ENCODE data around the gene FANCL.
"Not testable (repeated sequence)": the region's sequence is repeated elsewhere in the genome, so short reads cannot be mapped to it uniquely, and the experiment has no call there.

The FANCL gene

DNA sequence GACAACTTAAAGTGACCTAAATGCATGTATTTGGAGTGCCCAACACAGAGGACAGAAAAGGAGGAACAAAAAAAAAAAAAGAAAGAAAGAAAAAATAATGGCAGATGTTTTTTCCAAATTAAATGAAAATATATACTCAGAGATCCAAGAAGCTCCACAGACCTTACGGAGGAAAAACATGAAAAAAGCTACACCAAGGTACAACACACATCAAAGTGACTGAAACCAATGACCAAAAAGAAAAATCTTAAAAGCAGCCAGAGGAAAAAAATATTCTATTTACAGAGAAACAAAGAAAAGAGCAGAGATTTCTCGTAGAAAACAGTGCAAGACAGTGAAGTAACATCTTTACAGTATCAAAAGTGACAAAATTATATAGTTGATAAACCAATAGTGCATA, 5.1 kb downstream of the FANCL start:
- in situ Hi-C loops (cut with HindIII; ENCODE audit: low pct_unique_long_range_greater_than_20kb, low sequenced_read_pairs) = no loop called here
- no peak for DNase-seq (ENCODE audit: low read depth in 1 of 2, low spot score in 1 of 2)
- TF ChIP-seq JUND (IDR thresholded peaks at IDR 0.05; ENCODE audit: low read depth) = no peak

DNA sequence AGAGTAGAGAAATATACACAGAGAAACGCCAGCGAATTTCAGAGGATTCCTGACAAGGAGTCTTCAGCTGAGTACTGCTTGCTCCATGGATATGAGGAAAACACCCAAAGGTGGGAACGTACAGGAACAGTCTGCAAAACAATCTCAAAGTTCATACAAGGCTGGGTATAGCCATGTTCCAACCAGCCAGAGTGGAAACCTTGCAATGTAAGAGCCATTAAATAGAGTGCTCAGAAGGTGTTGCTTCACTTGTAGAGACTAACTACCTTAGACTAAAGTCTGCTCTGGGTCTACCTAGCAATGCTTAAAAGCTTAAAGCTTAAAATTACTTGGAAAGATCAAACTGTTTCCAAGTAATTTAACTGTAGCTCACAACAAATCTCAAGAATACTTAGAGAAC, 6.0 kb downstream of the FANCL start:
- in situ Hi-C loops (cut with HindIII; ENCODE audit: low pct_unique_long_range_greater_than_20kb, low sequenced_read_pairs) = no loop called here
- no peak for TF ChIP-seq JUND (IDR thresholded peaks at IDR 0.05; ENCODE audit: low read depth)
- DNase-seq (ENCODE audit: low read depth in 1 of 2, low spot score in 1 of 2) = no peak

DNA sequence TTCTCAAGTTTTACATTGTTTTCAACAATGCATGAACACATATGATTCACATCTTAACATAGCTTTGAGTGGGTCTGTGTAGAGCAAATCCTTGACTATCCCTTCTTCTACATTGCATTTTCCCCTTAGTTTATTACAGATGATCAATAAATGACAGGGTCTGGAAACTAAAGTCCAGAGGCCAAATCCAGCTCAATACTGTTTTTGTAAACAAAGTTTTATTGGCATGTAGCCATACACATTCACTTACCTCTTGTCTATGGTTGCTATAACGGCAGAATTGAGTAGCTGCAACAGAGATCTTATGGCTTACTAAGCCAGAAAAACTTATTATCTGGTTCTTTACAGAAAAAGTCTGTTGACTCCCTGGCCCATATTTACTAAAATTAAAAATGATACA, 12.8 kb downstream of the FANCL start:
- in situ Hi-C loops (cut with HindIII; ENCODE audit: low pct_unique_long_range_greater_than_20kb, low sequenced_read_pairs) = no loop called here
- DNase-seq (ENCODE audit: low read depth in 1 of 2, low spot score in 1 of 2) = no peak

DNA sequence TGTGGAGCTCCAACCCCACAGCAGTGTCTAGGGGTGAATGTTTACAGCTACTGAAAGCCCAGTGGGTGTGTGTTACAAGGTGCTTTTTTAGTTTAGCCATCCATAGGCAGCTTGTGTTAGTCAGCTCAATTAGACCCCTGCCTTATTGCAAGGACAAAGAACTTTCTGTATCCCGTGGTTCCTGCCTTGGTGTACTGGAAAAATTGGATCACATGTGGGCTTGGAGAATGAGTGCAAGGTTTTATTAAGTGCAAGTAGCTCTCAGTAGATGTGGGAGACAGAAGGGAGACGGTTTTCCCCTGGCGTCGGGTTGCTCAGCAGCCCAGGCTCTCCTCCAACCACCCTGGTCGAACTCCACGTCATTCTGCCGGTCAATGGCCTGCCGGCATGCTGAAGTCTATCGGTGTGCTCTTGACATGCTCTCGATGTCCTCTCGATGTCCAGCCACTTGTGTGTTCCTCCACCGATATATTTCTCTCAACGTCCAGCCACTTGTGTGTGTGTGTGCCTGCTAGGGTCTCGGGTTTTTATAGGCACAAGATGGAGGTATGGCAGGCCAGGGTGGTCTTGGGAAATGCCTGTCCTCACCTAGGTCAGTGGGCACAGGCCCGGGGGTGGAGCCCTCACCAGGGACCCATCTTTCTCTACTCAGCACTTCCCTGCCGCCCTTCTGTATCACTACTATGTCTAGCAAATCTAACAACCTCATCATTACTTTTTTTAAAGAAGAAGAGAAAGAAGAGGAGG, 13.8 kb downstream of the FANCL start:
- no peak for TF ChIP-seq JUND (IDR thresholded peaks at IDR 0.05; ENCODE audit: low read depth)
- DNase-seq (ENCODE audit: low read depth in 1 of 2, low spot score in 1 of 2) = no peak
- in situ Hi-C loops (cut with HindIII; ENCODE audit: low pct_unique_long_range_greater_than_20kb, low sequenced_read_pairs) = no loop called here

More for the DNA sequence above, 12.8 kb downstream of the FANCL start:
- no peak for TF ChIP-seq JUND (IDR thresholded peaks at IDR 0.05; ENCODE audit: low read depth)

DNA sequence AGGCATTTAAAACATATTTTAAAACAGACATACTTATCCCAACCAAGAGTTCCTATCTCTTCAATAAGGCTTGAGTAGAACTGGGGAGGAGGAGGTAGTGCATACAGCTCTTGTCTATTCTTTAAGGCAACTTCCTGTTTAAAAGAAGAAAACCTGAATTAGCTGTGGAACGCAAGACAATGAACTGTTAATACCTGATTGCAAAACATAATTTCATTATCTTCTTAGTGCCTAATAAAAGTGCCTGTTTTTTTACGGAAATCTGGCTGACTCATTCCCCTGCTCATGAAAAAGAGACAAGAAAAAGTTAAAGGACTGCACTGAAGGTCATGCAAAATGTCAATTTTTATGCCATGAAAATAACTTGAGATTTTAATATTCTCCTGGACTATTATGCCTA, 19.2 kb downstream of the FANCL start:
- no peak for DNase-seq (ENCODE audit: low read depth in 1 of 2, low spot score in 1 of 2)
- in situ Hi-C loops (cut with HindIII; ENCODE audit: low pct_unique_long_range_greater_than_20kb, low sequenced_read_pairs) = no loop called here

DNA sequence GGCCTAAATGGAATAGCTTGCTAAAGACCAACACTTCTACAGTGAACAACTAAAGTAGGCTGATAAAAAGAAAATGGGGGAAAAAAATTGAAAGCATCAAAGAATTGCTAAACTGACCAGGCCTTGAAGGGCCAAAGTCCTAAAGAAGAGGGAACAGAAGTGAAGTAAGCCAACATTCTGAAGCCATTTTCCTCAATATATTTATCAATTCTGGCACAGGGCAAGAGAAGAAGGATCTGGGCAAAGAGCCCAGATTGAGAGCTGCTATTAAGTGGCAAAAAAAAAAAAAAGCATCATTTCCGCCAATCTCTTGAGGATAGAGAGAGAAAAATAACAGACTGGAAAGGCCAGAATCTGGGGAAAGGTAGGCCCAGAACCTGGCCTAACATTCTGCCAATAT, 25.7 kb downstream of the FANCL start:
- DNase-seq (ENCODE audit: low read depth in 1 of 2, low spot score in 1 of 2) = no peak
- in situ Hi-C loops (cut with HindIII; ENCODE audit: low pct_unique_long_range_greater_than_20kb, low sequenced_read_pairs) = no loop called here

More for the DNA sequence above, 19.2 kb downstream of the FANCL start:
- no peak for TF ChIP-seq JUND (IDR thresholded peaks at IDR 0.05; ENCODE audit: low read depth)

DNA sequence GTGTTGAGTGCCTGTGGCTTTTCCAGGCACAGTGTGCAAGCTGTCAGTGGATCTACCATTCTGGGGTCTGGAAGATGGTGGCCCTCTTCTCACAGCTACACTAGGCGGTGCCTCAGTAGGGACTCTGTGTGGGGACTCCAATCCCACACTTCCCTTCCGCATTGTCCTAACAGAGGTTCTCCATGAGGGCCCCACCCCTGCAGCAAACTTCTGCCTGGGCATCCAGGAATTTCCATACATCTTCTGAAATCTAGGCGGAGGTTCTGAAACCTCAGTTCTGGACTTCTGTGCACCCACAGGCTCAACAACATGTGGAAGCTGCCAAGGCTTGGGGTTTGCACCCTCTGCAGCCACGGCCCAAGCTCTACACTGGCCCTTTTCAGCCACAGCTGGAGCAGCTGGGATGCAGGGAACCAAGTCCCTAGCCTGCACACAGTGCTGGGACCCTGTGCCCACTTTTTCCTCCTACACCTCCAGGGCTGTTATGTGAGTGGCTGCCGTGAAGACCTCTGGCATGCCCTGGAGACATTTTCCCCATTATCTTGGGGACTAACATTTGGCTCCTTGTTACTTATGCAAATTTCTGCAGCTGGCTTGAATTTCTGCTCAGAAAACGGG, 30.1 kb downstream of the FANCL start:
- DNase-seq (ENCODE audit: low read depth in 1 of 2, low spot score in 1 of 2); in situ Hi-C loops (cut with HindIII; ENCODE audit: low pct_unique_long_range_greater_than_20kb, low sequenced_read_pairs): not testable (repeated sequence)

More for the DNA sequence above, 25.7 kb downstream of the FANCL start:
- TF ChIP-seq JUND (IDR thresholded peaks at IDR 0.05; ENCODE audit: low read depth) = no peak

DNA sequence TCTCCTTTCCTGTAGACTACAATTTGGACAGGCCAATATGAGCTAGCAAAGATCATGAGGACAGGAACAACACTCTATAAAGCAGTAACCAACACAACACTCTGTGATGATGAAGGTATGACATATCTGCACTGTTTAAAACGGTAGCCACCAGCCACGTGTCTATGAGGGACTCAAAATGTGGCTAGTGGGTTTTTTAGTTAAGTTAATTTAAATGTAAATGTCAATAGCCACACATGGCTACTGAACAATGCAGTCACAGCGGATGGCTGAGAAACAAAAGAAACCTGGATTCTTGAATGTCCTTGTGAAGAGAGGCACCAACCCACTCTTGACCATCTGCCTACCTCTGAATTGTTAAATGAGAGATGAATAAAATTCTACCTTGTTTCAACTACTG, 33.9 kb downstream of the FANCL start:
- TF ChIP-seq JUND (IDR thresholded peaks at IDR 0.05; ENCODE audit: low read depth) = no peak
- in situ Hi-C loops (cut with HindIII; ENCODE audit: low pct_unique_long_range_greater_than_20kb, low sequenced_read_pairs) = no loop called here
- DNase-seq (ENCODE audit: low read depth in 1 of 2, low spot score in 1 of 2) = no peak

DNA sequence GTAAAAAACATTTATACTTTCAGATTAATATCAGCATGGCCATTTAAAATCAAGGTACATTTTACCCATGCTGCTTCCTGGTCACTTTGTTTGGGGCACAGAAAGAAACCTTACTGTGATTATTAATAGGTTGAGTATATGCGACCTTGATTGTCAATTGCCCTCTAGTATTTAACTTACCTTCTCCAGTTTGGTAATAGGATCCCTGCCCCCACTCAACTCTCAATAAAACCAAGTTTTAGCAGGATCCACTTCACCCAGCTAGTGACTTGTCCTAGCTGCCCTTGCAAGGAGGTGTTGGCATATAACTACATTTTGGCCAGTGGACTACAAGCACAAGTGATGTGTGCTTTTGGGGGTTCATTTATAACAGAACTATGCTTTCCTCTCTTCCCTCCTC, 34.3 kb downstream of the FANCL start:
- in situ Hi-C loops (cut with HindIII; ENCODE audit: low pct_unique_long_range_greater_than_20kb, low sequenced_read_pairs) = no loop called here
- no peak for TF ChIP-seq JUND (IDR thresholded peaks at IDR 0.05; ENCODE audit: low read depth)
- no peak for DNase-seq (ENCODE audit: low read depth in 1 of 2, low spot score in 1 of 2)

DNA sequence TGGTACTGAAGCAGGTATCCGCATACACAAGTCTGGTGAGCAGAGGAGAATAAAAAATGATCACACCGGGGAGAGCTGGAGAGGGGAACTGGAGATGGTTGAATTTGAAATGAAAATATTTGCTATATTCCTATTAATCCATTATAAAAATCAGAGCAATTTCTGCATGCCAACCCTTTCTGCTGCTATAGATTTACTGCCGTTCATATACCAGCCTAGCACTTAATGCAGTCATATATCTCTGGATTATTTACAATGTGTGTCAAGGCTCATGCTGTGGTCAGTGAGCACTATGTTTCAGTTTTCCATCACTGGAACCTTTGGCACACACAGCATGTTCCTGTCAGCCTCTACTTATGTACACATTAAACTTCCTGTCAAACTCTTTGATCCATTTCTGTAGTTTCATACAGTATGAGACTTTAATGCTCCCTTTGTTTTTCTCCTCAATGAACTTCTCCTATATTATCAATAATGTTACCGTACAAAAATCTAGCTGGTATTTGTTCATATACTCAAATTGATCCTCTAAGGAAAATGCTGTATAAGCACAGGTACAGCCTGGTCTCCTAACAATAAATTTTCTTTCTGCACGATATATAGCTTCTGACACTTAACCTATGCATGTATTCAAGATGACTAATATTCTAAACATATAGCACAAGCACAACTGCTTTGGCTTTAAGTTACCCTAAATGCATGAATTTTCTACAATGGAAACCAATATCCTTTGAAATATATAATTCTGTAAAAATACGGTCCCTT, 36.7 kb downstream of the FANCL start:
- no peak for TF ChIP-seq JUND (IDR thresholded peaks at IDR 0.05; ENCODE audit: low read depth)
- in situ Hi-C loops (cut with HindIII; ENCODE audit: low pct_unique_long_range_greater_than_20kb, low sequenced_read_pairs) = no loop called here
- peak in 1 of 2 experiments; percentile 6 for DNase-seq (ENCODE audit: low read depth in 1 of 2, low spot score in 1 of 2)

DNA sequence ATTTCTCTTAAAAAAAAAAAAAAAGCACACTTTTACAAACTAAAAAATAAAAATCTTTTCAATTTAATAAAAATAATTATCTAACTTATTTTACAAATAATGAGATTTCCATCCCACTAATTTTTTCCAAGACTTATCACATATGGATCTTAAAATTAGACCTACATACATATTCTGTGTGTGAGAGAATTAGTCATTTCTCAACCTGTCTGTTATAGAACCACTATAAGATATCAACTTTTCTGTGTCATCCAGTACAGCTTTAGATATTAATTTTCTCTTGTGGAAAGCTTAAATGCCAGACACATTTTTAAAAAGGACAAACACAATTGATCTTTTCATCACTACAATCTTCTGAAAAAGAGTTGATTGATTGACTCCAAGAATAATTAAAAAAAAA, 38.1 kb downstream of the FANCL start:
- no peak for DNase-seq (ENCODE audit: low read depth in 1 of 2, low spot score in 1 of 2)
- TF ChIP-seq JUND (IDR thresholded peaks at IDR 0.05; ENCODE audit: low read depth) = no peak
- in situ Hi-C loops (cut with HindIII; ENCODE audit: low pct_unique_long_range_greater_than_20kb, low sequenced_read_pairs) = no loop called here

DNA sequence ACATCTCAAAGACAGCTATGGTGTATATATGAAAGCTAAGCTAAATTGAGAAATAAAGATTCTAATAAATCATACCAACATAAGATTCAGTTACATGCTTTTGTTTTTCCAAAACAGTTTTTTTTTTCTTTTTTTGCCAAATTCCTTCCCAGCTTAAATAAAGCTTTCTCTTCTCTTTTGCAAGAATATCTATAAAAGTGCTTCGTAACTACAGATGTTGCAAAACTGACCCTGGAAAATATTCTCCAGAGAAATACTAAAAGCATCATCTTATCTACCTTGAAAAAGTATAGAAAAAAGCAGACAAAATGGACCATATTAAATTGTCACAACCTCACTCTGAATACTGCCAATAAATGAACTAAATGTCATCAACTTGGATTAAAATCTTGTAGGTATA, 38.7 kb downstream of the FANCL start:
- in situ Hi-C loops (cut with HindIII; ENCODE audit: low pct_unique_long_range_greater_than_20kb, low sequenced_read_pairs) = no loop called here
- no peak for TF ChIP-seq JUND (IDR thresholded peaks at IDR 0.05; ENCODE audit: low read depth)
- no peak for DNase-seq (ENCODE audit: low read depth in 1 of 2, low spot score in 1 of 2)

DNA sequence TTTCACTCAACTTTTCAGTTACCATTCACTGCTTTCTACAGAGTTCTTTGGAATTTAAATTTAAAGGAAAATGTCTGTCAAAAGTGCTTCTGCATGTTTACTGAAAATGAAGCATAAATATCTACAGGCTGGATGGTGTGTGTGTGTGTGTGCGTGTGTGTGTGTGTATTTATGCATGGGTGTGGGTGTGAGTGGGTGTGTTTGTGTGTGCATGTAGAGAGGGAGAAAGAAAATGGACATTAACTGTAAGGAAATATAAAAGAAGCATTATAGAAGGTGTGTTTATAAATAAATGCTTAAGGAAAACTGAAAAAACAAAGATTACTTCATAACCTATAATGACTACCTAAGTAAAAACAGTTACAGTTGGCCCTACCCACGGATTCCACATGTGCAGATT, 43.2 kb downstream of the FANCL start:
- in situ Hi-C loops (cut with HindIII; ENCODE audit: low pct_unique_long_range_greater_than_20kb, low sequenced_read_pairs) = no loop called here
- DNase-seq (ENCODE audit: low read depth in 1 of 2, low spot score in 1 of 2) = no peak
- no peak for TF ChIP-seq JUND (IDR thresholded peaks at IDR 0.05; ENCODE audit: low read depth)
